ENCODE results near the gene PPP6R3.

PPP6R3 gene

GRCh38 chr11:68460741-68461574, at the start of gene PPP6R3:
TSS of gene PPP6R3 (plus strand) at chr11:68460752. CDS start at chr11:68537665, 76,913 bp downstream.
- in situ Hi-C loops (cut with HindIII; ENCODE audit: low sequenced_read_pairs), result no loop called here
- DNase-seq (ENCODE audit: low read depth, low spot score), result peak; percentile 62
- H3K4me3 ChIP-seq (ENCODE audit: low read depth, low read length), result peak within 1 kb of the TSS; percentile 87
- TF ChIP-seq CTCF (IDR thresholded peaks at IDR 0.05; ENCODE audit: low read depth, low read length), result no peak

GRCh38 chr11:68411501-68411991, 49.0 kb upstream of the PPP6R3 start:
- H3K4me3 ChIP-seq (ENCODE audit: low read depth, low read length), result no peak overlapping the region
- no peak for DNase-seq (ENCODE audit: low read depth, low spot score)
- in situ Hi-C loops (cut with HindIII; ENCODE audit: low sequenced_read_pairs), result no loop called here
- no peak for TF ChIP-seq CTCF (IDR thresholded peaks at IDR 0.05; ENCODE audit: low read depth, low read length)

GRCh38 chr11:68412593-68413475, 47.7 kb upstream of the PPP6R3 start:
- peak; percentile 57 for DNase-seq (ENCODE audit: low read depth, low spot score)
- TF ChIP-seq CTCF (IDR thresholded peaks at IDR 0.05; ENCODE audit: low read depth, low read length), result no peak
- in situ Hi-C loops (cut with HindIII; ENCODE audit: low sequenced_read_pairs), result no loop called here
- H3K4me3 ChIP-seq (ENCODE audit: low read depth, low read length), result no peak overlapping the region

GRCh38 chr11:68413591-68413999, 47.0 kb upstream of the PPP6R3 start:
- no peak for DNase-seq (ENCODE audit: low read depth, low spot score)
- no peak overlapping the region for H3K4me3 ChIP-seq (ENCODE audit: low read depth, low read length)
- in situ Hi-C loops (cut with HindIII; ENCODE audit: low sequenced_read_pairs), result no loop called here
- no peak for TF ChIP-seq CTCF (IDR thresholded peaks at IDR 0.05; ENCODE audit: low read depth, low read length)

- DNase-seq (ENCODE audit: low read depth, low spot score), result no peak
- no peak overlapping the region for H3K4me3 ChIP-seq (ENCODE audit: low read depth, low read length)
- TF ChIP-seq CTCF (IDR thresholded peaks at IDR 0.05; ENCODE audit: low read depth, low read length), result no peak
- in situ Hi-C loops (cut with HindIII; ENCODE audit: low sequenced_read_pairs), result no loop called here
Observed at GRCh38 chr11:68414496-68415221, 45.9 kb upstream of the PPP6R3 start.

- in situ Hi-C loops (cut with HindIII; ENCODE audit: low sequenced_read_pairs), result no loop called here
- no peak for DNase-seq (ENCODE audit: low read depth, low spot score)
- H3K4me3 ChIP-seq (ENCODE audit: low read depth, low read length), result no peak overlapping the region
- TF ChIP-seq CTCF (IDR thresholded peaks at IDR 0.05; ENCODE audit: low read depth, low read length), result no peak
Observed at GRCh38 chr11:68416070-68416578, 44.4 kb upstream of the PPP6R3 start.
